ENCODE results near the gene NME7.

The NME7 gene

GRCh38 chr1:169363046-169363730 is 4.4 kb downstream of the NME7 start:
- no peak overlapping the region for H3K4me3 ChIP-seq (ENCODE audit: control insufficient read depth, low read depth, low read length)
- TF ChIP-seq CTCF (IDR thresholded peaks at IDR 0.05; ENCODE audit: control insufficient read depth, insufficient read depth, low read depth, low read length, missing control alignments): no peak
- DNase-seq (ENCODE audit: low read depth): peak; percentile 45

GRCh38 chr1:169361281-169361680 is 6.3 kb downstream of the NME7 start:
- no peak for TF ChIP-seq CTCF (IDR thresholded peaks at IDR 0.05; ENCODE audit: control insufficient read depth, insufficient read depth, low read depth, low read length, missing control alignments)
- DNase-seq (ENCODE audit: low read depth): no peak
- H3K4me3 ChIP-seq (ENCODE audit: control insufficient read depth, low read depth, low read length): no peak overlapping the region

- no peak for TF ChIP-seq CTCF (IDR thresholded peaks at IDR 0.05; ENCODE audit: control insufficient read depth, insufficient read depth, low read depth, low read length, missing control alignments)
- no peak for DNase-seq (ENCODE audit: low read depth)
- H3K4me3 ChIP-seq (ENCODE audit: control insufficient read depth, low read depth, low read length): no peak overlapping the region
These were observed 7.2 kb downstream of the NME7 start for GRCh38 chr1:169360415-169360814.

GRCh38 chr1:169348383-169349036 is 19.1 kb downstream of the NME7 start:
- H3K4me3 ChIP-seq (ENCODE audit: control insufficient read depth, low read depth, low read length): no peak overlapping the region
- TF ChIP-seq CTCF (IDR thresholded peaks at IDR 0.05; ENCODE audit: control insufficient read depth, insufficient read depth, low read depth, low read length, missing control alignments): peak; percentile 67
- no peak for DNase-seq (ENCODE audit: low read depth)

GRCh38 chr1:169347688-169348382 is 19.8 kb downstream of the NME7 start:
- TF ChIP-seq CTCF (IDR thresholded peaks at IDR 0.05; ENCODE audit: control insufficient read depth, insufficient read depth, low read depth, low read length, missing control alignments): no peak

GRCh38 chr1:169346036-169346589 is 21.5 kb downstream of the NME7 start:
- no peak for TF ChIP-seq CTCF (IDR thresholded peaks at IDR 0.05; ENCODE audit: control insufficient read depth, insufficient read depth, low read depth, low read length, missing control alignments)
- H3K4me3 ChIP-seq (ENCODE audit: control insufficient read depth, low read depth, low read length): no peak overlapping the region
- DNase-seq (ENCODE audit: low read depth): no peak

More at GRCh38 chr1:169347688-169348382, 19.8 kb downstream of the NME7 start:
- no peak for DNase-seq (ENCODE audit: low read depth)
- H3K4me3 ChIP-seq (ENCODE audit: control insufficient read depth, low read depth, low read length): no peak overlapping the region

Data from AG09309 (cell line).